ENCODE results near the gene NRL. TPM values are rescaled to one million over a fixed set of nuclear protein-coding genes. Genes with fewer than 3 reads are reported as not detected.

Gene NRL
- total RNA-seq, 1 experiment from 2014 or later: 0.66 TPM

DNA sequence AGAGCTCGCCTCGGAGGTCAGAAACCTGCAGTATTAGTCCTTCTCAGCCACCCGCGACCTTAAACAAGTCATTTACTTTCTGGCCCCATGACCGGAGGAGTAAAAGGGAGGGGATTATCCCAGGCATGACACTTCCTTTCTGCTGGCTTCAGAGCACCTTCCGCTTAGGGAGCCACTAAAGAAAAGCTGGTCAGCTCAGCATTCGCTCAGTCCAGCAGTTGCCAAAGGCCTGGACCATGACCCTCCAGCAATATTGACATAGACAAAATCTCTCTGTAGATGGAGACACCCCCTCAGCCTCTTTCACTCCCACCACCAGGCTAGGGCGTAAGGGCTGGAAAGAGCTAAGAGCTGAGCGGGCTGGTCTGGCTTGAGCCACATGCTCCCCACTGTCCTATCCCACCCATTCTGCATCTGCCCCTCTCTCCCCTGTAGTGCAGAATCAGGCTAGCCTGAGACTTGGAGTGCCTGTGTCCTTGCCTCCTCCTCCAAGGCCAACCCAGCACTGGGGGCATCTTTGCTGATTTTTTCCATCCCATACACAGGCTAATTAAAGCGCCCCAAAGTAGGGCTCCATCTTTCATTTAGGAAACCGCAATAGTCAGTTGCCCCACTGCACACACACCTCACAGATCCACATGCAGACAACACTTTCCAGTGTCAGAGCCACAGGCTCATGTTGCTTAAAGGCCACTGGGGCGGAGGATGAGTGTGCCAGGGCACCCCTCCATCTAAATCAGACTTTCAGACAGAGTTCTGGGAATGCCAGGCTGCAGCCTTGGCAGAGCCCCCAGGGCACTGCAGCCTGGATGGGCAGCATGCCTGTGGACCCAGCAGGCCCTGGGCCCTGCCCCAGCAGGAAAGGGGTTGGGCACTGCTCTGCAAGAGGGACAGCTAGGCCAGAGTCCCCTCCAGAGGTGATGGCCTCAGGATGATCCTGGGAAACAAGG is 47.3 kb downstream of the NRL start:
- TF ChIP-seq RAD21 (IDR thresholded peaks at IDR 0.05; ENCODE audit: low read depth): no peak
- no peak for TF ChIP-seq REST (IDR thresholded peaks at IDR 0.05; ENCODE audit: low read depth)
- TF ChIP-seq, protein P1, sequence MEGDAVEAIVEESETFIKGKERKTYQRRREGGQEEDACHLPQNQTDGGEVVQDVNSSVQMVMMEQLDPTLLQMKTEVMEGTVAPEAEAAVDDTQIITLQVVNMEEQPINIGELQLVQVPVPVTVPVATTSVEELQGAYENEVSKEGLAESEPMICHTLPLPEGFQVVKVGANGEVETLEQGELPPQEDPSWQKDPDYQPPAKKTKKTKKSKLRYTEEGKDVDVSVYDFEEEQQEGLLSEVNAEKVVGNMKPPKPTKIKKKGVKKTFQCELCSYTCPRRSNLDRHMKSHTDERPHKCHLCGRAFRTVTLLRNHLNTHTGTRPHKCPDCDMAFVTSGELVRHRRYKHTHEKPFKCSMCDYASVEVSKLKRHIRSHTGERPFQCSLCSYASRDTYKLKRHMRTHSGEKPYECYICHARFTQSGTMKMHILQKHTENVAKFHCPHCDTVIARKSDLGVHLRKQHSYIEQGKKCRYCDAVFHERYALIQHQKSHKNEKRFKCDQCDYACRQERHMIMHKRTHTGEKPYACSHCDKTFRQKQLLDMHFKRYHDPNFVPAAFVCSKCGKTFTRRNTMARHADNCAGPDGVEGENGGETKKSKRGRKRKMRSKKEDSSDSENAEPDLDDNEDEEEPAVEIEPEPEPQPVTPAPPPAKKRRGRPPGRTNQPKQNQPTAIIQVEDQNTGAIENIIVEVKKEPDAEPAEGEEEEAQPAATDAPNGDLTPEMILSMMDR (IDR thresholded peaks at IDR 0.05 in 2 of 3, conservative IDR thresholded peaks at IDR 0.05 in 1 of 3; ENCODE audit: borderline replicate concordance in 1 of 3, insufficient read depth in 1 of 3, low read depth in 2 of 3, low read length in 2 of 3): no peak
- no peak for TF ChIP-seq ZNF274 (IDR thresholded peaks at IDR 0.05; ENCODE audit: low read depth, low read length)
- H3K4me1 ChIP-seq (ENCODE audit: control insufficient read depth in 1 of 2, insufficient read depth in 2 of 2, low read length in 2 of 2): no peaks in the 10 kb centered on the region
- H3K79me2 ChIP-seq (ENCODE audit: insufficient read depth, low read length): no peaks in the 10 kb centered on the region
- no peak overlapping the region for H3K4me2 ChIP-seq (ENCODE audit: low read length)
- CTCF ChIA-PET: interaction anchor here (1.5 kb wide), 1 partner anchor 9 kb away, joined by 3 read pairs; no protein-coding TSS in a partner anchor
- no peaks in the 10 kb centered on the region for H3K9me2 ChIP-seq (ENCODE audit: insufficient read depth)
- intact Hi-C loops (cut with micrococcal nuclease): no loop called here
- no peaks in the 10 kb centered on the region for H4K20me1 ChIP-seq (ENCODE audit: insufficient read depth)
- H3K27me3 ChIP-seq (ENCODE audit: insufficient read depth, low read length): peaks cover 7% of the 10 kb centered on the region; the same call in 1 of the 2 replicates
- no peak overlapping the region for H3K27ac ChIP-seq (ENCODE audit: low read depth, low read length)
- POLR2A ChIA-PET: interaction anchor here (0.7 to 1.1 kb wide), 2 partner anchors 15 to 27 kb away, joined by 3 read pairs; partner anchors contain the start of gene PCK2
- no peaks in the 10 kb centered on the region for H3K36me3 ChIP-seq (ENCODE audit: control insufficient read depth in 1 of 2, insufficient read depth in 2 of 2, low read length in 2 of 2)
- no TSS peak for BruUV-seq (replicated peaks)
- H3K9me3 ChIP-seq (ENCODE audit: control insufficient read depth in 1 of 2, insufficient read depth in 1 of 2, low read depth in 1 of 2, low read length in 2 of 2): no peaks in the 10 kb centered on the region
- H2AFZ ChIP-seq (ENCODE audit: low read depth, low read length, poor library complexity, severe bottlenecking): no peak overlapping the region
- RAD21 ChIA-PET (ENCODE audit: low non-redundant PET in 1 of 2, low total read pairs in 2 of 2, uncharacterized antibody in 2 of 2, unreplicated experiment in 2 of 2): no interaction called here
- no peak overlapping the region for H3K4me3 ChIP-seq (replicated peaks in 1 of 2; ENCODE audit: low read depth in 1 of 2, low read length in 2 of 2)
- H3K9ac ChIP-seq (ENCODE audit: low read length): no peak overlapping the region
- DNase-seq (ENCODE audit: low read depth, low spot score): no peak
- ATAC-seq: no peak

Data from HCT116 (cell line).